GM06990 (cell line): ENCODE measurements around the gene SEMA6B.

ENCODE experiments used
- DNase-seq: peaks from one replicate; pipeline ENCODE4 v3.0.0-alpha.2; 2011; ENCODE audit not compliant: insufficient read length; ENCODE audit errors: extremely low read depth
- H3K27me3 ChIP-seq: replicated peaks from 2 replicates; pipeline ENCODE4 v1.6.0; 2011; ENCODE audit warnings: low read length; ENCODE audit not compliant: control insufficient read depth, insufficient read depth
- H3K36me3 ChIP-seq: 2 replicates; pipeline ENCODE4 v1.5.1; 2011; ENCODE audit warnings: low read length; ENCODE audit not compliant: control insufficient read depth, insufficient read depth
- H3K4me3 ChIP-seq: replicated peaks from 2 replicates; pipeline ENCODE4 v1.5.1; 2011; ENCODE audit warnings: low read depth, mild to moderate bottlenecking, control low read depth, low read length
- TF ChIP-seq, protein P1 (sequence below): IDR thresholded peaks from 2 replicates; pipeline ENCODE4 v1.5.1; 2011; ENCODE audit warnings: low read length, control low read depth, mild to moderate bottlenecking, inconsistent platforms; ENCODE audit not compliant: insufficient read depth, poor library complexity, severe bottlenecking

Gene SEMA6B, protein sequence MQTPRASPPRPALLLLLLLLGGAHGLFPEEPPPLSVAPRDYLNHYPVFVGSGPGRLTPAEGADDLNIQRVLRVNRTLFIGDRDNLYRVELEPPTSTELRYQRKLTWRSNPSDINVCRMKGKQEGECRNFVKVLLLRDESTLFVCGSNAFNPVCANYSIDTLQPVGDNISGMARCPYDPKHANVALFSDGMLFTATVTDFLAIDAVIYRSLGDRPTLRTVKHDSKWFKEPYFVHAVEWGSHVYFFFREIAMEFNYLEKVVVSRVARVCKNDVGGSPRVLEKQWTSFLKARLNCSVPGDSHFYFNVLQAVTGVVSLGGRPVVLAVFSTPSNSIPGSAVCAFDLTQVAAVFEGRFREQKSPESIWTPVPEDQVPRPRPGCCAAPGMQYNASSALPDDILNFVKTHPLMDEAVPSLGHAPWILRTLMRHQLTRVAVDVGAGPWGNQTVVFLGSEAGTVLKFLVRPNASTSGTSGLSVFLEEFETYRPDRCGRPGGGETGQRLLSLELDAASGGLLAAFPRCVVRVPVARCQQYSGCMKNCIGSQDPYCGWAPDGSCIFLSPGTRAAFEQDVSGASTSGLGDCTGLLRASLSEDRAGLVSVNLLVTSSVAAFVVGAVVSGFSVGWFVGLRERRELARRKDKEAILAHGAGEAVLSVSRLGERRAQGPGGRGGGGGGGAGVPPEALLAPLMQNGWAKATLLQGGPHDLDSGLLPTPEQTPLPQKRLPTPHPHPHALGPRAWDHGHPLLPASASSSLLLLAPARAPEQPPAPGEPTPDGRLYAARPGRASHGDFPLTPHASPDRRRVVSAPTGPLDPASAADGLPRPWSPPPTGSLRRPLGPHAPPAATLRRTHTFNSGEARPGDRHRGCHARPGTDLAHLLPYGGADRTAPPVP

DNA sequence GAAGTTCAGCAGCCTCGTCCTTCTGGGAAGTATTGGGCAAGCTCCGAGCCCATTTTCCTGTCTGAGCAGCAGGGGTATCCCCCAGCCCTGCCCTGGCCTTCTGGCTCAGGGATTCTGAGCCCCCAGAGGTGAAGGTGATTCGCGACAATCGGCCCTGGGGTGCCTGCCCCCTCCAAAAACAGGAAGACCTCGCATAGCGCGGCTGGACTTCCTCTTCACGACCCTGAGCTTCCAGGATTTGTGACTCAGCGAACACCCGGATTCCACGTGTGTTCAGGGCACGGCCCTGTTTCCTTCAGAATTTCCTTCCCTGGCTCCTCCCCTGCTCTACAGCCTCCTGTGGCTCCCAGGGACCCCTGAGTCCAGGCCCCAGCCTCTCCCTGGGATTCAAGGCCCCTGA, at the start of gene SEMA6B:
TSS of gene SEMA6B (minus strand) at position 116 of the 400 bp plus-strand sequence. CDS start 1,227 bp downstream, outside the sequence.
- TF ChIP-seq, protein P1, sequence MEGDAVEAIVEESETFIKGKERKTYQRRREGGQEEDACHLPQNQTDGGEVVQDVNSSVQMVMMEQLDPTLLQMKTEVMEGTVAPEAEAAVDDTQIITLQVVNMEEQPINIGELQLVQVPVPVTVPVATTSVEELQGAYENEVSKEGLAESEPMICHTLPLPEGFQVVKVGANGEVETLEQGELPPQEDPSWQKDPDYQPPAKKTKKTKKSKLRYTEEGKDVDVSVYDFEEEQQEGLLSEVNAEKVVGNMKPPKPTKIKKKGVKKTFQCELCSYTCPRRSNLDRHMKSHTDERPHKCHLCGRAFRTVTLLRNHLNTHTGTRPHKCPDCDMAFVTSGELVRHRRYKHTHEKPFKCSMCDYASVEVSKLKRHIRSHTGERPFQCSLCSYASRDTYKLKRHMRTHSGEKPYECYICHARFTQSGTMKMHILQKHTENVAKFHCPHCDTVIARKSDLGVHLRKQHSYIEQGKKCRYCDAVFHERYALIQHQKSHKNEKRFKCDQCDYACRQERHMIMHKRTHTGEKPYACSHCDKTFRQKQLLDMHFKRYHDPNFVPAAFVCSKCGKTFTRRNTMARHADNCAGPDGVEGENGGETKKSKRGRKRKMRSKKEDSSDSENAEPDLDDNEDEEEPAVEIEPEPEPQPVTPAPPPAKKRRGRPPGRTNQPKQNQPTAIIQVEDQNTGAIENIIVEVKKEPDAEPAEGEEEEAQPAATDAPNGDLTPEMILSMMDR: no peak
- Histone ChIP-seq H3K27me3 (no peaks in the 10 kb centered on the region), H3K4me3 (no peak within 1 kb of the TSS), H3K36me3 (no peaks in the 10 kb centered on the region)
- no peak for DNase-seq

DNA sequence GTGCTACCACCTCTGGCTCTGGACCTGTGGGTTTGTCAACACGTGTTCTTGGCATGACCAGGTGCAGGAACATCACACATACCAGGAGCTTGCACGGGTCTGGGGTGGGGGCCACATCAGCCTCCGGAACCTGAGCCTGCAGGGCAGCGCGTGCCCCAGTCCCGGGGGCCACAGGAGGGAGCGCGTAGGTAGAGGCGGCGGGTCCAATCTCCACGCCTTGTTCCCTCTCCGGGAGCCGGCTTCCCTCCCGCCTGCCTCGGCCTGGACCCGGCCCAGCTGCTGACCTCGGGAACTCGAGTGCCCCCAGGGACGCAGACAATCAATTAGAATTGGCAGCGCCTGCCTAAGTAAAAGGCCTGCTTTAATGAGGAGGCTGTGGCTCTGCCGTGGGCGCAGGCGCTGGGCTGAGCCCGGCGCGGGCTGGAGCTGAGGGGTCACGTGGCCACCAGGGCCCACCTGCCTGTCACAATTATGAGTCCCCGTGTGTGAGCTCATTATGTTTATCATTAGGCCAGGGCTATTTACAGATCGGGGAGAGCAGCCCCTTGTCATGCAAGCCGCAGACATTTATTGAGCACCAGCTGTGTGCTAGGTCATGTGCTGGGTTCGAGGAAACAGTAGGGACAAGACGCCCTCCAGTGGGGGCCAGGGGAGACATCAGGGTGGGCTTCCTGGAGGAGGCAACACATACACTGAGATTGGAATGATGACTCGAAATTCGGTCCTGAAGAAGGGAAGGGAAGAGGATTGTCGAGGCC, 47.6 kb upstream of the SEMA6B start:
- TF ChIP-seq, protein P1: no peak
- Histone ChIP-seq H3K36me3 (no peaks in the 10 kb centered on the region), H3K27me3 (no peaks in the 10 kb centered on the region; the same call in 1 of the 2 replicates), H3K4me3 (no peak overlapping the region)
- no peak for DNase-seq

DNA sequence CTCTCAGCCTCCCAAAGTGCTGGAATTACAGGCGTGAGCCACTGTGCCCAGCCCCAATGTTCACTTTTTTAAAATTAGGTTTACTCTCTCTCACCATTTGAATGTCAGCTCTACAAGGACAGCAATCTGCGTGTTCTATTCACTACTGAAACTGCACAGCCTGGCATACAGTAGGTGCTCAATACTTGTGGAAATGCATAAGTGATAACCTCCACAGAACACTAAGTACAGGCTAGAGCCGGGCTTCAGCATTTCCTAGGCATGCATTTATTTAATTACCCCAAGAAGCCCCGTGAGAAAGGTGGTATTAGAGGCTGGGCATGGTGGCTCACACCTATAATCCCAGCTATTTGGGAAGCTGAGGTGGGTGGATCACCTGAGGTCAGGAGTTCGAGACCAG, 46.7 kb upstream of the SEMA6B start:
- TF ChIP-seq, protein P1: no peak

DNA sequence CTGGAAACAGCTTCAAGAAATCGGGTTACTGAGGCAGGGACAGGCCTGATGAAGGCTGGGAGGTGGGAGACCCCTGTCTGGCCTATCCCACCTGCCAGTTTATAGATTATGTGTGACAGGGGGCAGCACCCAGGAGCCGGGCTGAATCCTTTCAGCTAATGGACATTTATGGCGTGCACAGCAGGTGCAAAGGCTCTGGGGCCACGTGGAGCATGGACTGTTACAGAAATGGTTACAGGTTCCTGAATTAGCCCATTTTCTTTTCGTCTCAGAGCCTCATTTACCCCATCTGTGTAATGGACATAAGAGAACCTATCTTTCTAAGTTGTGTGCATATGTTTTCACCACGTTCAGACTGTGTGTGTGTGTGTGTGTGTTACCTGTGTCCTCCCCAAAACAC, 45.4 kb upstream of the SEMA6B start:
- DNase-seq: no peak
- H3K27me3 ChIP-seq: no peaks in the 10 kb centered on the region; the same call in 1 of the 2 replicates
- TF ChIP-seq, protein P1: no peak
- no peaks in the 10 kb centered on the region for H3K36me3 ChIP-seq
- no peak overlapping the region for H3K4me3 ChIP-seq

More for the DNA sequence above, 46.7 kb upstream of the SEMA6B start:
- no peak for DNase-seq
- Histone ChIP-seq H3K4me3 (no peak overlapping the region), H3K27me3 (no peaks in the 10 kb centered on the region; the same call in 1 of the 2 replicates), H3K36me3 (no peaks in the 10 kb centered on the region)

DNA sequence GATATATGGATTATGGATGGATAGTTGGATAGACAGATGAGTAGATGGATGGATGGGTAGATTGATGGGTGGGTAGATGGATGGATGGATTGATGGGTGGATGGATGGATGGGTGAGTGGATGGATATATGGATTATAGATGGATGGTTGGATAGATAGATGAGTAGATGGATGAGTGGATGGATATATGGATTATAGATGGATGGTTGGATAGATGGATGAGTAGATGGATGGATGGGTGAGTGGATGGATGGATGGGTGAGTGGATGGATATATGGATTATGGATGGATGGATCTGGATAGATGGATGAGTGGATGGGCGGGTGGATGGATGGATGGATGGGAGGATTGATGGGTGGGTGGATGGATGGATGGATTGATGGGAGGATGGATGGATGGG, 43.4 kb upstream of the SEMA6B start:
- H3K36me3 ChIP-seq: no peaks in the 10 kb centered on the region
- no peaks in the 10 kb centered on the region; the same call in 1 of the 2 replicates for H3K27me3 ChIP-seq
- TF ChIP-seq, protein P1: no peak
- no peak overlapping the region for H3K4me3 ChIP-seq
- DNase-seq: no peak
